ENCODE measurements around the gene IRGQ. TPM values are rescaled to one million over a fixed set of nuclear protein-coding genes. Genes with fewer than 3 reads are reported as not detected.

Gene IRGQ, protein sequence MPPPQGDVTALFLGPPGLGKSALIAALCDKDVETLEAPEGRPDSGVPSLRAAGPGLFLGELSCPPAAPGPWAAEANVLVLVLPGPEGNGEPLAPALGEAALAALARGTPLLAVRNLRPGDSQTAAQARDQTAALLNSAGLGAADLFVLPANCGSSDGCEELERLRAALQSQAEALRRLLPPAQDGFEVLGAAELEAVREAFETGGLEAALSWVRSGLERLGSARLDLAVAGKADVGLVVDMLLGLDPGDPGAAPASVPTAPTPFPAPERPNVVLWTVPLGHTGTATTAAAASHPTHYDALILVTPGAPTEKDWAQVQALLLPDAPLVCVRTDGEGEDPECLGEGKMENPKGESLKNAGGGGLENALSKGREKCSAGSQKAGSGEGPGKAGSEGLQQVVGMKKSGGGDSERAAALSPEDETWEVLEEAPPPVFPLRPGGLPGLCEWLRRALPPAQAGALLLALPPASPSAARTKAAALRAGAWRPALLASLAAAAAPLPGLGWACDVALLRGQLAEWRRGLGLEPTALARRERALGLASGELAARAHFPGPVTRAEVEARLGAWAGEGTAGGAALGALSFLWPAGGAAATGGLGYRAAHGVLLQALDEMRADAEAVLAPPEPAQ
- 23.6 and 24.0 TPM in 2 replicates for total RNA-seq

DNA sequence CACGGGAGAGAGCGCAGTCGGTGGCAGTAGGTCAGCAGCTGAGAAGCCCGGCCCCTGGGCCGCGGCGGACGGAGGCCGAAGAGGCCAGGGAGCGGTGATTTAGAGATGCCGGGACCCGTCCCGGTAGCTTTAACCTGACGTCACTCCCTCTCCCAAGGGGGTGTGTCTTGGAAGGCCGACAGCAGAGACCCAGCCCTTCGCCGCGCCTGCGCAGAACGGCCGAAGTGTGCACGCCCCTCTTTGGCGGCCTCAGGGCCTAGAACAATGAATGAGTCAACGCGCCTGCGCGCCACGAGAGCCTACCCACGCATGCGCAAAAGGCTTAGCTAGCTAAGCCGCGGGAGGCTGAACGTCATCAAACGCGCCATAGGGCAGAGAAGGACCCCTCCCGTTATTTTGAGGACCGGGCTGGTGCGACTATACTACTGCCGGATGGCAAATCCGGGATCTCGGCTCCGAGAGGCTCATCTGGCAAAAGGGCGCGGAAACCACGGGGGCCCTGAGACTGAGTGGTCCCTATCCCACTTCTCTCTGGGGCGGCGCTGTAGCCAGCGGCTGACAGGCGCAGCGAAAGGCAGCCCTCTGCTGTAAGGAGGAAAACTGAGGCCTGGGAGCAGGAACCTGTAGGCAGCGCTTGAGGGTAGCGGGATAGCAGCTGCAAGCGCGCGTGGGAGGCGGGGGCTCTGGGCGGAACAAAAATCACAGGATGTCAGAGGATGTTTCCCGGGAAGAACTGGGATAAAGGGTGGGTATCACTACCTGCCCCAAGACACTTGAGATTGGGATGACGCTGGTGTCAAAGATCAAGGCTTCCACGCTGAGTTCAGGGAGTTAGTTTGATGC is at the start of gene IRGQ, which contains the start of gene ZNF576:
Gene IRGQ (minus strand): TSS at position 136 of the 843 bp plus-strand sequence. CDS start 796 bp downstream, outside the sequence.
Gene ZNF576 (plus strand): TSS at position 597 of the 843 bp plus-strand sequence. CDS start 514 bp downstream, outside the sequence.

DNA sequence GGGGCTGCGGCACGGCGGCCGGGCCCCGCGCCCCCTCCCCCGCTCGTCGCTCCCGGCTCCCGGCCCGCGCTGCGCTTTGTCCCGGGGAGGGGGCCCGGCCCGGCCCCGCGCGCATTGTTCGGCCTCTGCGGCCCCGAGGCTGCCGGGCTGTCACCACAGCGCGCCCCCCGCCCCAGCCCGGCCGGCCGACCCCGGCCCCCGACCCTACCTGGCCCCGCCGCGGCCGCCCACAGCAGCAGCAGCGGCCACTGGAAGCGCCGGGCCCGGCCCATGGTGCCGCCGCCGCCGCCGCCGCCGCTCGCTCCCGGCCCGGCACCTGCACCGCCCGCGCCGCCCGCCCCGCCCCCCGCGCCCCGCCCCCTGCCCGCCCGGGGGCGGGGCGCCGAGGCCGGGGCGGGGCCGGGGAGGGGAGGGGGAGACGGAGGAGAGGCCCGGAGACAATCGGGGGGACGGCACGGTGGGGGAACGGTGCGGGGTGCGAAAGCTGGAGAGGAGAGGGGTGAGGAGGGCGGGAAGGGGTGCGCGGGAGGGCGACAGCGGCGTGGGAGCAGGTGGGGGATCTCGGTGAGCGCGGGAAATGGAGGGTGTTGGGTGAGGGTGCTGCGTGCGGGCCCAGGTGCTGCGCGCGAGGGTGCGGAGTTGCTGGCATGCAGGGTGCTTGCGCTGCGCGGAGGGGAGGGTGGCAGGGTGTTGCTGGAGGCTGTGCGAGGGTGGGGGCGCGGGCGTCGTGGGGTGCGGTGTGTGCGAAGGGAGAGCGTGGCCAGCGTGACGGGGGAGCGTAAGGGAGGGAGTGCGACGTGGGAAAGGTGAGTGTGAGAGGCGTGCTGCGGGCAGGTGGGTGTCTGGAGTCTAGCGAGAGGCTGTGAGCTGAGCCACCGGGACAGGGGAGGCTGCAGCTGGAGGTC is 43.8 kb upstream of the IRGQ start, which contains the start of gene CADM4:
Gene CADM4 (minus strand): TSS at position 332 of the 905 bp plus-strand sequence. CDS start 60 bp downstream, at position 272.

DNA sequence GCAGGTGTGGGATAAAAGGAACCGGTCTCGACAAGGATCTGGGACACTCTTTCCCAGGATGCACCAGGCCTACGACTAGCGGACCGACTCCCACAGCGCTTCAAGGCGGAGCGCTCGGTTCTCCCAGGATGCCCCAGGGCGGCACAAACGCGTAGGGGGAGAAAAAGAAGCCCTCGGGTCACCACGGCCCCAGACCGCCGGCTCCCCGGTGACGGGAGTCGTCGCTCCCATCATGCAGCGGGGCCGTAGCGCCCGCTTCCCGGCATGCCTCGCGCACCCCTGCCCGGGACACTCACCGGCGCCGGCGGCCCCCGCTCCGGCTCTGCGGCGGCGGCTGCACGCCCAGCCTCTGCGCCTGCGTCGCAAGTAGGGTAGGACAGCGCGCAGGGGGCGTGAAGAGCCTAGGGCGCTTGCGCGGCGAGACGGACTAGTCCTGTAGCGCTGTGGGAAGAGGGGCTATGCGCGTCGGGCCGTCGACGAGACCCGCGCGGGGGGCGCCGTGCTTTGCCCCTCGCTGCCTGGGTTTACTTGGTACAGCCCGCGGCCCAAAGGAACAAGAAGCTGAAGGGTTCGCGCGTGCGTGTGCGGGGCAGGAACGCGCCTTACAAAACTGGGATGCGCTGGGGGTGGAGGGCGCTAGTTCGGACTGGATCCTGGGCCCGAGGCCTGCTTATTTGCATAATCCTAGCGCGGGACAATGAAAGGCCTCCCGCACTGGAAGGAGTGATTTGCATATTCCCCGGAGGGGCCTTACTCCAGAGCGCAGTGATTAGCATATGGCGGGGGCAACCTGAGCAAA is 23.5 kb upstream of the IRGQ start, which contains the start of gene ZNF428:
Gene ZNF428 (minus strand): TSS at position 368 of the 799 bp plus-strand sequence. CDS start 5,325 bp downstream, outside the sequence.

DNA sequence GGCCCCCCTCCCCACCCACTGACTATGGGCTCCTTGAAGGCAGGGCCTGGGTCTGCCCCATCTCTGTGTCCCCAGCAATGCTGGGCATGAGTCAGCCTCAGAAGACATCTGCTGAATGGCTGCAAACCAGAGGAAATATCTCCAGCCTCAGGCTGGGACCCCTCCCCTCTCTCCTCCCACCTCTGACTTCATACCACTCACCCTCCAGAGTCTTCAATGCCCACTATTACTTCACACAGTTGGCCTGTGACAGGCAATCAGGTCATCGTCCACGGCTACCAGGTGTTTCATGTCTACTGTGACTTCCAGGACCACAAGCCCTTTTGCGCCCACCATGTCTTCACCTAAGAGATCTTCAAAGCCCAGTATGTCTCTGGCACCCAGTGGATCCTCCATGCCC is 15.9 kb upstream of the IRGQ start, which contains the start of gene SRRM5:
Gene SRRM5 (plus strand): TSS at position 301 of the 400 bp plus-strand sequence. CDS start 34 bp downstream, at position 335.

DNA sequence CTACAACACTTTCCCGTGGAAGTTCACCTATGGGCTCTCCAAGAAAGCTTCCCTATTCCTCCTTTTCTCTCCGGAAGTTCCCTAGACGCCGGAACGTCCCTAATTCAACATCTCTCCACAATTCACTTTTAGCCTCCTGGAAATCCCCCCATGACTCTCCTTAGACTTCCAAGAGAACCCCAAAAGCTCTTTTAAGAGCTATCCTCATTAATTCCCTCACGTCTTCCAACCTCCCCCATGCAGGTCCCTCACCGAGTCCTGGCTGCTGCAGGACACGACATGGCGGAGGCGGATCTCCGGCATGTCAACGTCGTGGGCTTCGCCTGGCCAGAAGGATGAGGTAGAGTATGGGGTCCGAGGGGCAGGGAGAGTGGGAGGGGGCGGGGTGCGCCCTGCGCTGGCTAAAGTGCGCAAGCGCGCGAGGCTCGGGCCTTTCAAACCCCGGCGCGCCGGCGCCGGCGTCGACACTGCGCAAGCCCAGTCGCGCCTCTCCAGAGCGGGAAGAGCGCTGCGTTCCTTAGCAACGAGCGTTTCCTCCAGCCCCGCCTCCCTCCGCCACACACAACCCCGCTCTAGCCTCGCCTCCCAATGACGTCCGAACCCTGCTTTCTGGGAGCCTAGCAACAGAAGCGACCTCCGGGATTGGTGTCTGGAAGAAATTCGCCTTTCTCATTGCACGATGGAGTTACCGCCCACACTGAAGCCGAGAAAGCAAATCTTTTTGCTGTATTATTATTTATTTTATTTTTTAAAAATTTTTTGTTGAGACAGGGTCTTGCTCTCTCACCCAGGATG is 20.6 kb downstream of the IRGQ start, which contains the start of the genes PINLYP and XRCC1:
Gene PINLYP (plus strand): TSS at position 646 of the 795 bp plus-strand sequence. CDS start 1,391 bp downstream, outside the sequence.
Gene XRCC1 (minus strand): TSS at position 372 of the 795 bp plus-strand sequence. CDS start 69 bp downstream, at position 303.

Other genes starting within 250 kb of the IRGQ start
- 0.13 and 0.34 TPM in 2 replicates for gene CD177, start 242.4 kb downstream of the IRGQ start, total RNA-seq
- not detected in 2 replicates for gene TEX101, start 181.2 kb downstream of the IRGQ start, total RNA-seq
- gene LYPD3, start 130.5 kb downstream of the IRGQ start, total RNA-seq = 0.10 TPM in 1 of 2 replicates, not detected in the other
- gene PHLDB3, start 91.4 kb downstream of the IRGQ start, total RNA-seq = 2.9 and 5.4 TPM in 2 replicates
- 57.5 and 60.8 TPM in 2 replicates for gene ETHE1, start 68.9 kb downstream of the IRGQ start, total RNA-seq
- gene ZNF575, start 62.9 kb downstream of the IRGQ start, total RNA-seq = 0.07 and 0.15 TPM in 2 replicates
- gene XRCC1, start 20.6 kb downstream of the IRGQ start, total RNA-seq = 23.6 and 24.1 TPM in 2 replicates
- gene PINLYP, start 20.3 kb downstream of the IRGQ start, total RNA-seq = 0.44 and 1.00 TPM in 2 replicates
- 11.8 and 16.6 TPM in 2 replicates for gene ZNF576, start 461 bp upstream of the IRGQ start, total RNA-seq
- 0.33 TPM in 1 of 2 replicates, not detected in the other for gene SRRM5, start 16.0 kb upstream of the IRGQ start, total RNA-seq
- 42.8 and 50.8 TPM in 2 replicates for gene ZNF428, start 23.5 kb upstream of the IRGQ start, total RNA-seq
- gene CADM4, start 43.7 kb upstream of the IRGQ start, total RNA-seq = 1.1 and 1.6 TPM in 2 replicates
- gene PLAUR, start 74.0 kb upstream of the IRGQ start, total RNA-seq = 168 and 177 TPM in 2 replicates
- gene IRGC, start 119.9 kb upstream of the IRGQ start, total RNA-seq = not detected in 2 replicates
- gene SMG9, start 158.8 kb upstream of the IRGQ start, total RNA-seq = 12.0 and 16.7 TPM in 2 replicates
- gene KCNN4, start 184.8 kb upstream of the IRGQ start, total RNA-seq = 1.3 and 3.2 TPM in 2 replicates
- gene LYPD5, start 206.3 kb upstream of the IRGQ start, total RNA-seq = 2.4 and 3.9 TPM in 2 replicates
- 2.5 and 2.7 TPM in 2 replicates for gene ZNF283, start 231.2 kb upstream of the IRGQ start, total RNA-seq

Data from mammary microvascular endothelial cell (primary cell).